GM19372 (cell line): Measurements from ENCODE around the gene CEACAM6.
"Not testable (repeated sequence)": the region's sequence is repeated elsewhere in the genome, so short reads cannot be mapped to it uniquely, and the experiment has no call there.

ENCODE experiments used
- ATAC-seq: cut with Tn5 transposase; IDR thresholded peaks from one replicate; pipeline ENCODE4 v1.9.1; 2021; ENCODE audit warnings: mild to moderate bottlenecking, low read depth, moderate library complexity; ENCODE audit not compliant: unreplicated experiment

The CEACAM6 gene

DNA sequence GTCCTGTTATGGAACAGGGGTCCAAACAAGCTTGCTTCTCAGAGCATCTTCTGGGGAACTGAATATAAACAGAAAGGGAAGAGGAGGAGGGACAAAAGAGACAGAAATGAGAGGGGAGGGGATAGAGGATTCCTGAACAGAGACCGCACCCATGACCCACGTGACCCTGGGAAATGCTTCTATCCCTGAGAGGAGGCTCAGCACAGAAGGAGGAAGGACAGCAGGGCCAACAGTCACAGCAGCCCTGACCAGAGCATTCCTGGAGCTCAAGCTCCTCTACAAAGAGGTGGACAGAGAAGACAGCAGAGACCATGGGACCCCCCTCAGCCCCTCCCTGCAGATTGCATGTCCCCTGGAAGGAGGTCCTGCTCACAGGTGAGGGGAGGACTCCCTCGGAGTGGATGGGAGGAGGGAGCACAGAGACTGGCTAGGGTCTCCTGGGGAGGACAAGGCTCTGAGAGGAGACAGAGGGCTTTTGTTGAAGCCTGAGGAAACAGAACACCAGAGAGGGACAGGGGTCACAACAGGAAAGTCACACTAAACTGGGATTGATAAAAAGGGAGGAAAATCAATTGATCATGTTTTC lies at the start of gene CEACAM6:
CEACAM6 (plus strand) TSS at position 203 of the 586 bp plus-strand sequence; CDS start at position 312, 109 bp downstream.
- no peak for ATAC-seq

DNA sequence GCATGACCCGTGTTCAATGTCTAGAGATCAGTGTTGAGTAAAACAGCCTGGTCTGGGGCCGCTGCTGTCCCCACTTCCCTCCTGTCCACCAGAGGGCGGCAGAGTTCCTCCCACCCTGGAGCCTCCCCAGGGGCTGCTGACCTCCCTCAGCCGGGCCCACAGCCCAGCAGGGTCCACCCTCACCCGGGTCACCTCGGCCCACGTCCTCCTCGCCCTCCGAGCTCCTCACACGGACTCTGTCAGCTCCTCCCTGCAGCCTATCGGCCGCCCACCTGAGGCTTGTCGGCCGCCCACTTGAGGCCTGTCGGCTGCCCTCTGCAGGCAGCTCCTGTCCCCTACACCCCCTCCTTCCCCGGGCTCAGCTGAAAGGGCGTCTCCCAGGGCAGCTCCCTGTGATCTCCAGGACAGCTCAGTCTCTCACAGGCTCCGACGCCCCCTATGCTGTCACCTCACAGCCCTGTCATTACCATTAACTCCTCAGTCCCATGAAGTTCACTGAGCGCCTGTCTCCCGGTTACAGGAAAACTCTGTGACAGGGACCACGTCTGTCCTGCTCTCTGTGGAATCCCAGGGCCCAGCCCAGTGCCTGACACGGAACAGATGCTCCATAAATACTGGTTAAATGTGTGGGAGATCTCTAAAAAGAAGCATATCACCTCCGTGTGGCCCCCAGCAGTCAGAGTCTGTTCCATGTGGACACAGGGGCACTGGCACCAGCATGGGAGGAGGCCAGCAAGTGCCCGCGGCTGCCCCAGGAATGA lies 48.4 kb upstream of the CEACAM6 start:
- no peak for ATAC-seq

DNA sequence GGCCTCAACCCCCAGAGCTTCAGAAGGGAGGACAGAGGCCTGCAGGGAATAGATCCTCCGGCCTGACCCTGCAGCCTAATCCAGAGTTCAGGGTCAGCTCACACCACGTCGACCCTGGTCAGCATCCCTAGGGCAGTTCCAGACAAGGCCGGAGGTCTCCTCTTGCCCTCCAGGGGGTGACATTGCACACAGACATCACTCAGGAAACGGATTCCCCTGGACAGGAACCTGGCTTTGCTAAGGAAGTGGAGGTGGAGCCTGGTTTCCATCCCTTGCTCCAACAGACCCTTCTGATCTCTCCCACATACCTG lies 47.9 kb upstream of the CEACAM6 start:
- ATAC-seq, result no peak

DNA sequence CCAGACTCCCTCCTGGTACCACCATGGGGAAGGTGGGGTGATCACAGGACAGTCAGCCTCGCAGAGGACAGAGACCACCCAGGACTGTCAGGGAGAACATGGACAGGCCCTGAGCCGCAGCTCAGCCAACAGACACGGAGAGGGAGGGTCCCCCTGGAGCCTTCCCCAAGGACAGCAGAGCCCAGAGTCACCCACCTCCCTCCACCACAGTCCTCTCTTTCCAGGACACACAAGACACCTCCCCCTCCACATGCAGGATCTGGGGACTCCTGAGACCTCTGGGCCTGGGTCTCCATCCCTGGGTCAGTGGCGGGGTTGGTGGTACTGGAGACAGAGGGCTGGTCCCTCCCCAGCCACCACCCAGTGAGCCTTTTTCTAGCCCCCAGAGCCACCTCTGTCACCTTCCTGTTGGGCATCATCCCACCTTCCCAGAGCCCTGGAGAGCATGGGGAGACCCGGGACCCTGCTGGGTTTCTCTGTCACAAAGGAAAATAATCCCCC lies 47.4 kb upstream of the CEACAM6 start:
- ATAC-seq, result no peak

DNA sequence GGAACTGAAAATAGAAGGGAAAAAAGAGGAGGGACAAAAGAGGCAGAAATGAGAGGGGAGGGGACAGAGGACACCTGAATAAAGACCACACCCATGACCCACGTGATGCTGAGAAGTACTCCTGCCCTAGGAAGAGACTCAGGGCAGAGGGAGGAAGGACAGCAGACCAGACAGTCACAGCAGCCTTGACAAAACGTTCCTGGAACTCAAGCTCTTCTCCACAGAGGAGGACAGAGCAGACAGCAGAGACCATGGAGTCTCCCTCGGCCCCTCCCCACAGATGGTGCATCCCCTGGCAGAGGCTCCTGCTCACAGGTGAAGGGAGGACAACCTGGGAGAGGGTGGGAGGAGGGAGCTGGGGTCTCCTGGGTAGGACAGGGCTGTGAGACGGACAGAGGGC lies 46.8 kb upstream of the CEACAM6 start, which contains the start of gene CEACAM5:
CEACAM5 (plus strand) TSS at position 146 of the 400 bp plus-strand sequence; CDS start at position 252, 106 bp downstream.
- no peak for ATAC-seq

DNA sequence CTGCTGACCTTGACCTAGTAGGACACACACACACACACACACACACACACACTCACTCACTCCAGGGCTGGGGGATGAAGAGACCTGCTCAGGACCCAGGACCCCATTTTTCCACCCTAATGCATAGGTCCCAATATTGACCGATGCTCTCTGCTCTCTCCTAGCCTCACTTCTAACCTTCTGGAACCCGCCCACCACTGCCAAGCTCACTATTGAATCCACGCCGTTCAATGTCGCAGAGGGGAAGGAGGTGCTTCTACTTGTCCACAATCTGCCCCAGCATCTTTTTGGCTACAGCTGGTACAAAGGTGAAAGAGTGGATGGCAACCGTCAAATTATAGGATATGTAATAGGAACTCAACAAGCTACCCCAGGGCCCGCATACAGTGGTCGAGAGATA lies 45.8 kb upstream of the CEACAM6 start:
- ATAC-seq, result not testable (repeated sequence)

DNA sequence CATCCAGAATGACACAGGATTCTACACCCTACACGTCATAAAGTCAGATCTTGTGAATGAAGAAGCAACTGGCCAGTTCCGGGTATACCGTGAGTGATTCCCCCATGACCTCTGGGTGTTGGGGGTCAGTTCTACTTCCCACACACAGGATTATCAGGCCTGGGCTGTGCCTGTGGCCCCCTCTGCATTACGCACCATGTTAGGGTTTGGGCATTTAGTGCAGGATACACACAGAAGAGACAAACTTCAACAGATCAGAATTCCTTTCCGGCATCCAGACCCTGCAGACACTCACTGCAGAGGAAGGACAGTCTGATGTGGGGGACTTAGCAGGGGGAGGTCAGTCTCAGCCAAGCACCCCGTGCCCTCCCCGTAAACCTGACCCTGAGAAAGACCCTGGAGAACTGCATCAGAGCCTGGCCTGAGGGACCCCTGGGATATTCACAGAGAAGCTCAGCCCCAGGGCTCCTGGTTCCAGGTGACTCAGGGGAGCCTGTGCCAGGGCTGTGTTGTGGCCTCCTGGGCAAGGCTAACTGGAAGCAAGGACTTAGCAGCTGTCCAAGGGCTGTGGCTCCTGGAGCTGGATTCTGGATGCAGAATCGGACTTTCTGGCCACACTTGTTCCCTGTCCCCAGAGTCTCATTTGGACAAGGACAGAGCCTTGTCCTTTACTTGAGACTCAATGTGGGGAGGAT lies 45.2 kb upstream of the CEACAM6 start:
- no peak for ATAC-seq

DNA sequence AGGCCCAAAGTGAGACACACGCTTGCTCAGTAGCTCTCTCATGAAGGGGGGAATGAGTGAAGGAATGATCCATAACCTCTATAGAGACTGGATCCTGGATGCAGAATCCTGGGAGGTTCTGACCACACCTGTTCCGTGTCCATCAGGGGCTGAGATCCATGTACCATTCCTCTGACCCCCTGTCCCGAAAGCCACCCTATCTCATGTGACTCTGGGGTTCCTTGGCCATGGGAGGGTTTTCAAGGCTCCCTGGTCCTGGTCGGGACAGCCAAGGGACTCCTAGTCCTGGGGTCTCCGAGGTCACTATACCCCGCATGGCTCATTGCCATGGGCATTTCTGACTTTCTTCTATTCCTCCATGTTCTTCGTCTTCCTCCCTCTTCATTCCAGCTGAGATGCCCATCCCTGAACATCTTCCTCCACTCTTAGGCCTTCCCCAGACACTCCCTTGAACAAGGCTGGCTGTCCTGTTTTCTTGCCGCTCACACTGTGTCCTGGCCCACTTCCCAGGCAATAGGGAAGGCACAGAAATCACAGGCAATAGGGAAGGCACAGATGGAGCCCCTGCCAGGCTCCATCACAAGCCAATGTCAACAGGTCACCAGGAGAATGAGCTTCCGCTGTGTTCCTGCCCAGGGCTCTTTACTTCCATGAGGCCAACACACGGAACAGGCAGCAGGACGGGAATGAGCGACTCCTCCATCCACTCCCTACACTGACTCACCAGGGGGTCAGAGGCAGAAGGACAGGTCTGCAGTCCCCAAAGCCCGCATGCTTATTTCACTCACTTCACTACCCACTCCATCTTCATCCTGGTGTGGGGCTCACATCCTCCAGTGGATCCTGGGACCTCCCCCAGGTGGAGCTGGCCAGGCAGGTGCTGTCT lies 43.7 kb upstream of the CEACAM6 start:
- ATAC-seq, result no peak

DNA sequence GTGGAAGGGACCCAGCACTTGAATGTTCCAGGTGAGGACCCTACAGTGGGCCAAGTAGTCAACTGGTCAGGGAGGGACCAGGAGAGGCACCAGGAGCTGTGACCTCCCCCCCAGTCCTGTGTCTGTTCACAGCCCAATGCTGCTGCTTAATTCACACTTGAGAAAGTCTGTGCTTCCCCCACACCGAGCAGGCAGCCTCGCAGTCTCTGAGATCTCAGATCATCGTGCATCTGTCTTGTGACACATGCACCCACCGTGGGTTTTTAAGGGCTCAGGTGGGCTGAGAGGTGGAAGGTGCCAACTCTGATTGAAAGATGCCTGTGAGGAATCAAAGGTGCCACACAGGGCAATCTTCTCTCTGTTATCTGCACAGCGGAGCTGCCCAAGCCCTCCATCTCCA lies 40.7 kb upstream of the CEACAM6 start:
- ATAC-seq, result no peak

DNA sequence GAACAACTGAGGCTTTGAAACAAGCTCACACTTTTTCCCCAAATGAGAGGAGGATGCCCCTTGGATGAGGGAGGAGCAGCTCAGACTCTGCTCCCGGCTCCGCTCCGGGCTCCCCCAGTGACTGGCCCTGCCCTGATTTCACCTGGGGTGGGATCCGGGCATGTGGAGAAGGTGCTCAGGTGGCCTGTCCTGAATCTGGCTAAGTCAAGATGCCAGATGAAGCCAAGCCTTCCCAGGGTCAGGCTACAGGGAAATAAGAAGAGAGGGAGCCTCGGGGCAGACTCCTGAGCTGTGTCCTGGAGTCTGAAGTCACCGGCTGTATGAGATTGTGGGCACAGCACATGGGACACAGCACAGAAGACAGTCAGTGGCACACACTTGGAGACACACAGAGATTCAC lies 36.6 kb upstream of the CEACAM6 start:
- no peak for ATAC-seq

DNA sequence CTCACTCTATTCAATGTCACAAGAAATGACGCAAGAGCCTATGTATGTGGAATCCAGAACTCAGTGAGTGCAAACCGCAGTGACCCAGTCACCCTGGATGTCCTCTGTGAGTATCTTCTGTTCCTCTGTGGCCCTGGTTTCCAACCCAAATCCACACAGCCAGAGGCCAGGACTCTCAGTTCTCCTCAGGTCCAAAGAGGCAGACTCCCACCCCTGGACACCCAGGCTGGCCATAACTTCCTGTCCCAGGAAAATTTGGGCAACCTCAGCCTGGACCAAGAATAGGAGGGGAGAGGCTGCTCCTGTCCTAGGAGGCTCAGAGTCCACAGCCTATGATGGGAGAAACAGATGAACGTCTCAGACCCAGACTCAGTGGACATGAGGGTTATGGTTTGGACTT lies 35.2 kb upstream of the CEACAM6 start:
- ATAC-seq, result no peak

DNA sequence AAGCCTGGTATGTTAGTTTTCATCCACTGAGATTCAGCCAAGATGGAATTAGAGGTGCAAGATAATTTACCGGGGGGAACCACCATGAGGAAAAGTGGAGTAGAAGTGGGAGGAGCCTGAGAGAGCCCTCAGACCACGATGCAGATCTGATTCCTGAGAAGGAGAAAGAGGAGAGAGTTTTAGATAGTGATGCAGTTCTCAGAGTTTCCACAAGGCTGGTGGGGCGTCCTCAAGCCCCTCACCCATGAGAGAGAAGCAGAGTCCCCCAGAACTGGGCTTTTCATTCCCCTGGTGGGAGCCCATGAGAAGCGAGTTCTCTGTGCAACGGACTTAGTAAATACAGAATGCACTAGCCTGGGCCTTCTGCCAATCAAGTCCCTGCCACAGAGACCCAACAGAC lies 28.8 kb upstream of the CEACAM6 start:
- ATAC-seq, result no peak

DNA sequence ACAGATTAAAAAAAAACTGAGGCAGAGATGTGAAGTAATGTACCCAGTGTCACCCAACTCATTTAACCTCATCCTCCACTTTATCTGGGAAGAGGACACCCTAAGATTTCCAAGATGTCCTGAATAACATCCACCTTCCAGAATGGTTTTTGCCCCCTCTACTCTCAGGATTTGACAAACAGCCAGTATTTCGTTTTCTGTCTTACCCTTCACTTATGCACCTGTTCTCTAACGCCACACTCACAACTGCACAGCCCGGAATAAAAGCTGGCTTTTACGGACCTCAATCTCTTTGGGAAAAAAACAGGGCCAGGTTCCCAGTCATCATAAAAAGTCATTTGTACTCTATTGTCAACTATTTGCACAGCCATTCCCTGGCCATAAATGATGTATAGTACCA lies 21.2 kb upstream of the CEACAM6 start:
- no peak for ATAC-seq

DNA sequence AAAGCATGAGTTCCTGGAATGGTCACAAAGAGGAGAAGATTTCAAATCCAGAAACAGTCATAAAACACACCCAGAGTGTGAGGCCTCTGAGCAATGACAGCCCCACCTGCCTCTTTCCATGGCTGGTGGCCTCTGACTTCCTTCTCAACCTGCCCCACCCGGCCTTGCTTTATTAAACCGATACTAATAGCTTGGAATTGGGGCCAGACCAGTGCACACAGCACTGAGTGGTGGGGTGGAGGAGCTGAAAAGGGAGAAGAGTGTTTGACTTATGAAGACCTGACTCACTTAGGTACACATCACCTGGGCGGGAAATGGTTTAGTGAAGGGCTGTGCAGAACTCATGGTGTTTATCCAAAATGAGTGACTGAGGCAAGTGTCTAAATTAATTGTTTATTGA lies 20.7 kb upstream of the CEACAM6 start:
- no peak for ATAC-seq

DNA sequence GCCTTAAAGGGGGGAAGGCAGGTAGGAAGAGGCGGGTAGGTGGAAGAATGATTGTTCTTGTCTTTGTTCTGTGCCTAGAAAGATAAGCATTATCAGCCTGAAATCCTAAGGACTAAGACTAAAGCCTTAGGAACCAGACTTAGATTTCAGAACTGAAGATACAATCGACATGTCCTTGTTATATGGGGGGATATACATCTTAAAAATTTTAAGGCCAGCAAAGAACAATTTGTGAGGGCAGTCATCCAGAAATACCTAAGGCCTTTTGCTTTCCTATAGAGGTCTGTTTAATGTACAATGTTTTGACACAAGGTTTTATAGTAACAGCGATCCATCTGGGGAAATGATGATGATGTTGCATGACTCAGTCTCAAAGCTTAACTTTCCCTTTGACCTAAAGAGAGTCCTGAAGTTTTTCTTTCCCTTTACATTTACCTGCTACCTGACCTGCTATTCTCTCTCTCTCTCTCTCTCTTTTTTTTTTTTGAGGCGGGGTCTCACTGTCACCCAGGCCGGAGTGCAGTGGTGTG lies 20.2 kb upstream of the CEACAM6 start:
- no peak for ATAC-seq

DNA sequence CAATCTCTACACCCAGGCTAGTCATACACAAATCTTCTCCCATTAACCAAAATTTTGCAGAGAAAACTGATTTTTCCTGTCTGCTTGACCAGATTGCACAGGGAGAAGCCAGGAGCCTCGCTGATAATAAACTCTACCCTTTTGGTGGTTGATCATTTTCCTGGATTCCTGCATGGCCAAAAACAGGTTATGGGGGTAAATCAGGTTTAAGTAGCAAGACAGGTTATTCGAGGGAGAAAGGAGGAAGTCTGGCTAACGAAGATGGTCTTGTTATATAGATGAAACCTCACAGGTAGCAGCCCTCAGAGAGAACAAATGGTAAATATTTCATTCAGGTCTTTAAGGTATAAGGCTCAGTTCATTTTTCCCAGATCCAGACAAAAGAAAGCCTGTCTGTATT lies 16.0 kb upstream of the CEACAM6 start:
- no peak for ATAC-seq

DNA sequence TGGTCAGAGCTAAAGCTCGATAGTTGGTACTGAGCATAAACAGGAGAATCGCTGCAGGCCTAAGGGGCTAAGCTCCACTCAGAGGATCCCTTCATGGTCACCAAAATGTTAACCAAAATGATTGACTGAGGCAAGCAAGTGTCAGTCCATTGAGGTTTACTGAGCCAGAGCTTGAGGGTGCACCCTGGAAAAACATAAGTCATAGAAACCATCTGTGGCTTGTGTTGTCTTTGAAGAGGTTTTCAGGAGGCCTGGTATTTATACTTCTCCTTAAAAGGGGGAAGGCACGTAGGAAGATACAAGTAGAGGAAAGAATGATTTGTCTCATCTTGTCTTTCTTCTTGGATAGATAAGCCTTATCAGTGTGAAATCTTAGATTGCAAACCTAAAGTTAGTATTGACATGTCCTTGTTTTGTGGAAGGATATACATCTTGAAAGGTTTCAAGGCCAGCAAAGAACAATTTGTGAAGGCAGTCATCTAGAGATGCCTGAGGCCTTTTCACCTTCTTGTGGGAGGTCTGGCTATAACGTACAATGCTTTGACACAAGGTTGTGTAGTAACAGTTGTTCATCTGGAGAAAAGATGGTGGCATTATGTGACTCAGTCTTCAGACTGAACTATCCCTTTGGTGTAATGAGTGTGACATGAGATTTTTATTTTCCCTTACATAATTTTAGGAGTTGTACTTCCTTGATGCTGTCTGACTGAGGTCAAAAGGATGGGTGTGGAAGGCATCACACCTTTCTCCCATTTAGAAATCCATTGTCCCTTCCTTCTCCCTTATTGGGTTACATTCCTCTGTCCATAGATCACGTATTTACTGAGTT lies 14.7 kb upstream of the CEACAM6 start:
- no peak for ATAC-seq

DNA sequence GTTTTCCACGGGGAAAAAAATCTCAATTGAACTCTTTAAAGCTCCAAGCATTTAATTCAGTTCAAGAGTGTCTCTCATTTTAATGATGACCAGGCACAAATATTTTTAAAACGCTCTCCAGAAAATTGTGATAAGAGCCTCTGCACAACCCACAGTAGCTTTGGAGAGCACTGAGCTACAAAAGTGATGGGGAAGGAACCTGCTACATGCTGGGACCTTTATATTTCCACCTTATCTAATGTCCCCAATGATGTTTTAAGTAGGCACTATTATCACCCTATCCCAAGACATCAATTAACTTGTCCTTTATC lies 14.1 kb upstream of the CEACAM6 start:
- no peak for ATAC-seq

DNA sequence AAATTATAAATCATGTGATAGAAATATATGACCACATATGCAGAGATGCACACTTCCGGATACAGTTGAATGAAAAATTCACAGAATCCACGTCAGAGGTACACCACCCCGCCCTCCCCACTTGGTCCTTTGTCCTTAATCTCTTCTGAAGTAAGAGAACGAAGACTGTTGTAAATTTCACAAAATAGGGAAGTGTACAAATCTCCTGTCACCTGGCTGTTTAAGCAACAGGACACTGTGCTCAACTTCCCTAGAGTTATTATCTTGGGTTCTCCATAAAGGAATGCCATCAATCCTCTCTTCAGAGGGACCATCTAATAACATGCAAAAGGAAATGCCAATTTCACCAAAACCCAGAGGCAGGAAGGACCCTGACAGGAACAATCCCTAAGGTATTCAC lies 10.5 kb upstream of the CEACAM6 start:
- ATAC-seq, result no peak

DNA sequence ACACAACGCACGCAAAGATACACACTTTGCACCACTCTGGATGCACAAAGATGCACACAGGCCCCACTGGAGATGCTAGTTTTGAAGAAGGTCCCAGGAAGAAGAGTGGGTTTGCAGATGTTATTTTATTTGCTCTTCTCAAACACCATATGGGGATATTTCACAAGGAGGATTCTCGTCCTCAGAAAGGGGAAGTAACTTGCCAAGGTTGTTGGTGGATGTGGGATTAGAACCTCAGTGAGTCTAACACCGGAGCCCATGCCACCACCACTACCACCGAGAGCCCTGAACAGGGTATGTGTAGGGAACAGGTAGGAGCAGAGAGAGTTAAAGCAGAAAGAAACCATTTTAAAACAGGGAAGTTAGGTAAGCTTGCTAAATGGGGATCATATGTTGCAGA lies 9.6 kb upstream of the CEACAM6 start:
- ATAC-seq, result no peak
